ENCODE measurements around the gene MT3.
A peak's percentile ranks its signal among the peaks of the same experiment; 100 is the strongest.

Gene MT3

GRCh38 chr16:56631832-56632155 is 42.5 kb downstream of the MT3 start:
- no peak for DNase-seq

DNA sequence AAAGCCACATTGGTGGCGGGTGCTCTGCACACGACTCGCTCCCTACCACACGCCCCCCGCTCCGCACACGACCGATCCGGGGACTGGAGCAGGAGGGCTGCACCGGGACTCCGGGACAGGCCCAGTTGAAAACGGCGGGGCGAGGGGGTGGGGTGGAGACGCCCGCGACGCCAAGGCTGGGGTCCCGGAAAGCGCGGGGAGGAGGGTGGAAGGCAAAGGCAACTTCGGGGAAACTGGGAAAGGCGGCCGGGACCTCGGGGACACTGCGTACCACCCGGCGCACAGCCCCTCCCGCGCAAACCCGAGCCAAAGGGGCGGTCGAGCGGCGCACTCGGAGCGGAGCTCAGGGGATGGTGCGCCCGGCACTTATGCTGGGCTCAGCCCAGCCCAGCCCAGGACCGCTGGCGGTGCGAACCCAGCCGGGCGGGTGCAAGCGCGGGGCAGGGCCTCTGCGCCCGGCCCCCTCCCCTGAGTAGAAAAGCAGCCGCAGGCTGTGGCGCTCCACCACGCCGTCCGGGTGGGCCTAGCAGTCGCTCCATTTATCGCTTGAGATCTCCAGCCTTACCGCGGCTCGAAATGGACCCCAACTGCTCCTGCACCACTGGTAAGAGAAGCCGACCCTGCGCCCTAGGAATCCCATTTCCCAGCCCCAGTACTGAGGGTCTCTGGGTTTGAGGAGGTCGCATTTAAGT is 43.0 kb downstream of the MT3 start, which contains the start of gene MT1M:
Gene MT1M (plus strand): TSS at position 504 of the 692 bp plus-strand sequence. CDS start 73 bp downstream, at position 577.
- no peak for DNase-seq

DNA sequence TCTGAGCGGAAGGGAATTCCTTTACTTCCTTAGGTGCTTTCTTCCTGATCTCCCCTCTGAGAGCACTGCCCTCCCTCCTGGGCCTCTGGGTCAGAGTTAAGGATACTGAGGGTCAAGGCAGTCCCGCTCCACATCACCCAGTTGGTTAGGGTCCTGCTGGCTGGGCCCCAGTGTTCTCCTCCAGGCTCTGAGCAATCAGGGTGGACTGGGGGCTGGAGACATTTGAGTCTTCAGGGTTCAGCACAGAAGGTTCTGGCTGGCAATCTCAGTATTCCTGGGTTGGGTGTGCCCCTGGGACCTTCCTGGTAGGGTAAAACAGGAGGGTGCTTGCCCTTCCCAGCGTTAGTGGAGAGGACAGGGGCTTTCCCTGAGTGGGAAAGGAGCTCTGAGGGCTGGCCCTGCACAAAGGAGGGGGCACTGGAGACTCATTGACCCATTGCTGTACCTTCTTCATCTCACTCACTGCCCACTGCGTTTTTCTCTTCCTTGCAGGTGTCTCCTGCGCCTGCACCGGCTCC is 43.6 kb downstream of the MT3 start:
- DNase-seq: no peak

DNA sequence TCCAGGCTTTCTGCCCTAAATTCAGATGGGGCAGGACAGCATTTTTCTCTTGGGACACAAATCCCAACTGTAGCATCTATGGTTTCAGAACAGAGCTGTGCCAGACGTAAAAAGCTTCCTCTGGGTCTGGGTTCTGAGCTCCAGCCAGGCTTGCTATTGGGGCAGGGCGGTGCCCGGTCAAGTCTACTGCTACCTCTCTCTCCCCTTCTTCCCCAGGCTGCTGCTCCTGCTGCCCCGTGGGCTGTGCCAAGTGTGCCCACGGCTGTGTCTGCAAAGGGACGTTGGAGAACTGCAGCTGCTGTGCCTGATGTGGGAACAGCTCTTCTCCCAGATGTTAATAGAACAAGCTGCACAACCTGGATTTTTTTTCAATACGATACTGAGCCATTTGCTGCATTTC is 44.2 kb downstream of the MT3 start:
- no peak for DNase-seq

DNA sequence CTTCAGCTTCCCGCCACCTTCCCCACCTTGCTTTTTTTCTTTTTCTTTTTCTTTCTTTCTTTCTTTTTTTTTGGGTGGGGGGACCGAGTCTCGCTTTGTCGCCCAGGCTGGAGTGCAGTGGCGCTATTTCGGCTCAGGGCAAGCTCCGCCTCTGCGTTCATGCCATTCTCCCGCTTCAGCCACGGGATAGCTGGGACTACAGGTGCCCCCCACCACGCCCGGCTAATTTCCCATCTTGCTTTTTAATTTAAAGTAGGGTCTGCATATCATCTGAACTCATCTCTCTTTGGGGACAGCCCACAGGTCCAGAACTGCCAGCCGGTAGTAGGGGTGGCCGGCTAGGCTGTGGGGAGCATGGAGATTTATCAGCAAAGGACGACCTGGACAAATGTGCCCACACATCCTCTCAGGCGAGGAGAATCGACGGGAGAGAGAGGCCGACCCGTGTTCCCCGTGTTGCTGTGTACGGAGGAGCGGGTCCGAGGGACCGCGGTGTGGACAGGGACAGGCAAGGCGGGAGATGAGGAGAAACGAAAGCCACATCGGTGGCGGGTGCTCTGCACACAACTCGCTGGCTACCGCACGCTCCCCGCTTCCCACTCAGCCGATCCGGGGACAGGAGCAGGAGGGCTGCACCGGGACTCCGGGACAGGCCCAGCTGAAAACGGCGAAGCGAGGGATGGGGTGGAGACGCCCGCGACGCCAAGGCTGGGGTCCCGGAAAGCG is 45.5 kb downstream of the MT3 start:
- DNase-seq: no peak

DNA sequence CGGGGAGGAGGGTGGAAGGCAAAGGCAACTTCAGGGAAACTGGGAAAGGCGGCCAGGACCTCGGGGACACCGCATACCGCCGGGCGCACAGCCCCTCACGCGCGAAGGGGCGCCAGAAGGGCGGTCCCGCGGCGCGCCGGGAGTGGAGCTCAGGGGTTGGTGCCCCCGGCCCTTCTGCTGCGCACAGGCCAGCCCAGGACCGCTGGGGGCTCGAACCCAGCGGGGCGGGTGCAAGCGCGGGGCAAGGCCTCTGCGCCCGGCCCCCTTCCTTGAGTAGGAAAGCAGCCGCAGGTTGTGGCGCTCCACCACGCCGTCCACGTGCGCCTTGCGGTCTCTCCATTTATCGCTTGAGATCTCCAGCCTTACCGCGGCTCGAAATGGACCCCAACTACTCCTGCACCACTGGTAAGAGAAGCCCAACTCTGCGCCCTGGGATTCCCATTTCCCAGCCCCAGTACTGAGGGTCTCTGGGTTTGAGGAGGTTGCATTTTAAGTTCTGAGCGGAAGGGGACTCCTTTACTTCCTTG is 46.2 kb downstream of the MT3 start:
- DNase-seq: no peak

DNA sequence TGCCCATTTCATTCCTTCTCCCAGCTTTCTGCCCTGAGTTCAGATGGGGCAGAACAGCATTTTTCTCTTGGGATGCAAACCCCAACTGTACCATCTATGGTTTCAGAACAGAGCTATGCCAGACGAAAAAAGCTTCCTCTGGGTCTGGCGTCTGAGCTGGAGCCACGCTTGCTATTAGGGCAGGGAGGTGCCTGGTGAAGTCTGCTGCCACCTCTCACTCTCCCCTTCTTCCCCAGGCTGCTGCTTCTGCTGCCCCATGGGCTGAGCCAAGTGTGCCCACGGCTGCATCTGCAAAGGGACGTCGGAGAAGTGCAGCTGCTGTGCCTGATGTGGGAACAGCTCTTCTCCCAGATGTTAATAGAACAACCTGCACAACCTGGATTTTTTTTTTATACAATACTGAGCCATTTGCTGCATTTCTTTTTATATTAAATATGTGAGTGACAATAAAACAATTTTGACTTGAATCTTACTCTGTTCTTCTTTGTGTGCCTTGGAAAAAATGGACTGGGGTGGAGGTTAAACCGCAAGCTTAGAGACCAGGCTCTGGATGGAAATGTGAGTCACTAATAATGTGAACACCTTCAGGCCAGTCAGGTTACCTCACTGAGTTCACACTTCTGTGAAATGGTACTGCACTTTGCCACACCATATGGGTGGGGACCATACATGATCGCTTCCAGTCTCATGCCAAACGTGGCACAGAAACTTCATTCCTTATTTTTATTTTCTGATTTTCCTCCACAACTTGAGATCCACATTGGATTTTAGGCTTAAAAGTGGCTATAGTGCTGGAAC is 47.5 kb downstream of the MT3 start:
- DNase-seq: peak; percentile 11

DNA sequence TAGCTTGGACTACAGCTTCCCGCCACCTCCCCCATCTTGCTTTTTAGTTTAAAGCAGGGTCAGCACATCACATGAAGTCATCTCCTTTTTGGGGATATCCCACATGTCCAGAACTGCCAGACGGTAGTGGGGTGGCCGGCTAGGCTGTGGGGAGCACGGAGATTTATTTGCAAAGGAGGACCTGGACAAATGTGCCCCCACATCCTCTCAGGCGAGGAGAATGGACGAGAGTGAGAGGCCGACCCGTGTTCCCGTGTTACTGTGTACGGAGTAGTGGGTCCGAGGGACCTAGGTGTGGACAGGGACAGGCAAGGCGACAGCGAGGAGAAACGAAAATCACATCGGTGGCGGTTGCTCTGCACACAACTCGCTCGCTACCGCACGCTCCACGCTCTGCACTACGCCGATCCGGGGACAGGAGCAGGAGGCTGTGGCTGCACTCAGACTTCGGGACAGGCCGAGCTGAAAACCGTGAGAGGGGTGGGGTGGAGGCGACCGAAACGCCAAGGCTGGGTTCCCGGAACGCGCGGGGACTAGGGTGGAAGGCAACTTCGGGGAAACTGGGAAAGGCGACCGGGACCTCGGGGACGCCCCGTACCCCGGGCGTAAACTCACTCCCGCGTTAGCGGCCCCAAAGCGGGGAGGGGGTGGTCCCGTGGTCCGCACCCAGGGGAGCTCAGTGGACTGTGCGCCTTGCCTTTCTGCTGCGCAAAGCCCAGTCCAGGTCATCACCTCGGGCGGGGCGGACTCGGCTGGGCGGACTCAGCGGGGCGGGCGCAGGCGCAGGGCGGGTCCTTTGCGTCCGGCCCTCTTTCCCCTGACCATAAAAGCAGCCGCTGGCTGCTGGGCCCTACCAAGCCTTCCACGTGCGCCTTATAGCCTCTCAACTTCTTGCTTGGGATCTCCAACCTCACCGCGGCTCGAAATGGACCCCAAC is 48.8 kb downstream of the MT3 start, which contains the start of gene MT1A:
Gene MT1A (plus strand): TSS at position 853 of the 937 bp plus-strand sequence. CDS start 73 bp downstream, at position 926.
- DNase-seq: no peak

DNA sequence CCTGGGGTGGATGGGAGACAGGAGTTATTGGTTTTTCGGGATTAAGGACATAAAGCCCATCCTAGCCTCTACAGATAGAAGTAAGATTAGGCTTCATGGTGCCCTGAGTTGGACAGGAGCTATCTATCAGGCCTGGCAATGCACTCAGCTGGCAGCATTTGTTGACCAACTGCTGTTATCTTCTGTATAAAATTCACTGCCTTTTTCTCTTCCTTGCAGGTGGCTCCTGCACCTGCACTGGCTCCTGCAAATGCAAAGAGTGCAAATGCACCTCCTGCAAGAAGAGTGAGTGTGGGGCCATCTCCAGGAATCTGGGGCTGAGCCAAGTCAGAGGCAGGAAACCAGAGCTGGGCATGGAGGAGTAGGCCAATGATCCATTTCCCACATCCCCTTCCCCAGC is 49.7 kb downstream of the MT3 start:
- no peak for DNase-seq

- DNase-seq: no peak
These were observed 50.7 kb downstream of the MT3 start for GRCh38 chr16:56640076-56640475.
